ENCODE measurements around the gene DDX47.
"Not testable (repeated sequence)": the region's sequence is repeated elsewhere in the genome, so short reads cannot be mapped to it uniquely, and the experiment has no call there.

Gene DDX47

GRCh38 chr12:12871587-12872138 lies 58.5 kb downstream of the DDX47 start:
- no peak for TF ChIP-seq CTCF (IDR thresholded peaks at IDR 0.05; ENCODE audit: borderline replicate concordance, control extremely low read depth, extremely low read depth, insufficient read depth, missing control alignments)
- in situ Hi-C loops (cut with MboI; ENCODE audit: low sequenced_read_pairs, unreplicated experiment): no loop called here
- no peak for DNase-seq (ENCODE audit: low spot score)

GRCh38 chr12:12872139-12872933 lies 59.2 kb downstream of the DDX47 start:
- no peak for TF ChIP-seq CTCF (IDR thresholded peaks at IDR 0.05; ENCODE audit: borderline replicate concordance, control extremely low read depth, extremely low read depth, insufficient read depth, missing control alignments)
- in situ Hi-C loops (cut with MboI; ENCODE audit: low sequenced_read_pairs, unreplicated experiment): no loop called here
- no peak for DNase-seq (ENCODE audit: low spot score)

- TF ChIP-seq CTCF (IDR thresholded peaks at IDR 0.05; ENCODE audit: borderline replicate concordance, control extremely low read depth, extremely low read depth, insufficient read depth, missing control alignments): no peak
- no peak for DNase-seq (ENCODE audit: low spot score)
- in situ Hi-C loops (cut with MboI; ENCODE audit: low sequenced_read_pairs, unreplicated experiment): no loop called here
These were observed 59.8 kb downstream of the DDX47 start for GRCh38 chr12:12872934-12873275.

GRCh38 chr12:12874029-12874428 lies 60.9 kb downstream of the DDX47 start:
- no peak for TF ChIP-seq CTCF (IDR thresholded peaks at IDR 0.05; ENCODE audit: borderline replicate concordance, control extremely low read depth, extremely low read depth, insufficient read depth, missing control alignments)
- in situ Hi-C loops (cut with MboI; ENCODE audit: low sequenced_read_pairs, unreplicated experiment): no loop called here
- DNase-seq (ENCODE audit: low spot score): peak; percentile 36

GRCh38 chr12:12875301-12875700 lies 62.2 kb downstream of the DDX47 start:
- in situ Hi-C loops (cut with MboI; ENCODE audit: low sequenced_read_pairs, unreplicated experiment); DNase-seq (ENCODE audit: low spot score): not testable (repeated sequence)

GRCh38 chr12:12877153-12877768 lies 64.1 kb downstream of the DDX47 start:
- TF ChIP-seq CTCF (IDR thresholded peaks at IDR 0.05; ENCODE audit: borderline replicate concordance, control extremely low read depth, extremely low read depth, insufficient read depth, missing control alignments): no peak
- DNase-seq (ENCODE audit: low spot score): no peak
- in situ Hi-C loops (cut with MboI; ENCODE audit: low sequenced_read_pairs, unreplicated experiment): no loop called here

Data from GM13976 (cell line).